ENCODE results near the gene FAM222A. TPM values are rescaled to one million over a fixed set of nuclear protein-coding genes. Genes with fewer than 3 reads are reported as not detected.

Gene FAM222A
- total and polyA plus RNA-seq, 2 of the 8 experiments (the other 6 are each of a cell fraction or from before 2014, with no cell fraction given) = 0.94 to 1.1 TPM

GRCh38 chr12:109719123-109720022 is 5.7 kb downstream of the FAM222A start (continued):
- TF ChIP-seq RBBP5 (IDR thresholded peaks at IDR 0.05; ENCODE audit: borderline replicate concordance, low read depth, low read length) (0 out of 2 replicates have a peak, but pooled peaks have one; percentile 15), MAX (IDR thresholded peaks at IDR 0.05) (no peak), EP300 (IDR thresholded peaks at IDR 0.05; ENCODE audit: borderline replicate concordance in 1 of 2, low read depth in 2 of 2, low read length in 2 of 2) (no peak), CHD7 (IDR thresholded peaks at IDR 0.05; ENCODE audit: insufficient replicate concordance, low read length) (no peak), SP1 (IDR thresholded peaks at IDR 0.05; ENCODE audit: low read depth, low read length) (no peak), ATF2 (IDR thresholded peaks at IDR 0.05; ENCODE audit: low read length) (no peak), YY1 (IDR thresholded peaks at IDR 0.05; ENCODE audit: low read depth, low read length) (no peak)
